H1 (cell line): ENCODE results near the gene SMIM24. TPM values are rescaled to one million over a fixed set of nuclear protein-coding genes. Genes with fewer than 3 reads are reported as not detected.

Source experiments
- ATF3 ChIP-seq: IDR thresholded peaks from 2 replicates; pipeline ENCODE4 v1.6.1; 2011; ENCODE audit warnings: low read depth, mild to moderate bottlenecking, low read length; ENCODE audit not compliant: insufficient read depth
- BCL11A ChIP-seq, 2 experiments: IDR thresholded peaks; one replicate each; pipeline ENCODE4 v1.6.1; 2011; ENCODE audit warnings: low read depth in 2 of 2, low read length in 2 of 2, mild to moderate bottlenecking in 2 of 2
- CHD7 ChIP-seq: fragments of 300-600 bp; sonication (generic); IDR thresholded peaks from 2 replicates; pipeline ENCODE4 v1.7.1; 2012; ENCODE audit warnings: low read length, moderate library complexity, mild to moderate bottlenecking, inconsistent platforms; ENCODE audit not compliant: insufficient replicate concordance
- EP300 ChIP-seq, 2 experiments: IDR thresholded peaks; 1 replicate in 1 of 2; 2 replicates in 1 of 2; pipeline ENCODE4 v1.6.1; 2011 to 2012; ENCODE audit warnings: low read depth in 2 of 2, low read length in 2 of 2, mild to moderate bottlenecking in 2 of 2, borderline replicate concordance in 1 of 2, inconsistent platforms in 1 of 2, moderate library complexity in 1 of 2
- POLR2AphosphoS5 ChIP-seq: IDR thresholded peaks from 2 replicates; pipeline ENCODE4 v1.6.1; 2011; ENCODE audit warnings: low read depth, low read length
- RAD21 ChIP-seq, 2 experiments: IDR thresholded peaks in 1 of 2; conservative IDR thresholded peaks in 1 of 2; 2 replicates each; pipeline ENCODE4 v1.6.1; 2011; ENCODE audit warnings: low read depth in 2 of 2, low read length in 2 of 2, improper control_type of control experiment in 1 of 2, inconsistent platforms in 1 of 2, mild to moderate bottlenecking in 1 of 2, moderate library complexity in 1 of 2
- RBBP5 ChIP-seq: IDR thresholded peaks from 2 replicates; pipeline ENCODE4 v1.7.1; 2012; ENCODE audit warnings: low read depth, mild to moderate bottlenecking, inconsistent platforms, low read length, moderate library complexity, borderline replicate concordance
- RFX5 ChIP-seq: IDR thresholded peaks from 2 replicates; pipeline ENCODE4 v1.6.1; 2011; ENCODE audit warnings: low read depth, low read length, improper control_type of control experiment, borderline replicate concordance
- RNF2 ChIP-seq: fragments of 200-900, 300-1000 bp; sonication (generic); IDR thresholded peaks from 2 replicates; pipeline ENCODE4 v1.7.1; 2016; ENCODE audit warnings: borderline replicate concordance, low read depth, mild to moderate bottlenecking, antibody characterized with exemption, low read length; ENCODE audit not compliant: poor library complexity, severe bottlenecking; ENCODE audit errors: missing control alignments
- TEAD4 ChIP-seq: IDR thresholded peaks from 2 replicates; pipeline ENCODE4 v1.6.1; 2012; ENCODE audit warnings: low read depth, low read length, inconsistent platforms, mixed read lengths
- polyA plus RNA-seq, 7 experiments: library from polyadenylated mRNA; depleted of rRNA in 3 of 7; stranded (reverse) in 5 of 7; unstranded in 2 of 7; fragments of >200 nt in 5 of 7; fragments of 200-250 nt in 2 of 7; gene quantifications; 1 replicate in 5 of 7; 2 replicates in 1 of 7; 4 replicates in 1 of 7; pipeline versions ENCODE4 v1.2.1 to v1.2.3, GENCODE V29; 2011 to 2013; ENCODE audit warnings: missing spikeins in 2 of 7, mixed read lengths in 2 of 7
- total RNA-seq: library from RNA; stranded (reverse); fragmentation: NEBNext Ultra II Directional; extraction: Animal tissue kit (Norgen Biotek cat#: 25700); gene quantifications from 2 replicates; pipeline ENCODE4 v1.2.1, GENCODE V29; 2021

Gene SMIM24
- total and polyA plus RNA-seq, 2 of the 8 experiments (the other 6 are each of a cell fraction or from before 2014, with no cell fraction given): 3.8 to 4.5 TPM

GRCh38 chr19:3479834-3480215, 500 bp downstream of the SMIM24 start (continued):
- TF ChIP-seq CHD7 (no peak), POLR2AphosphoS5 (no peak), RAD21 (IDR thresholded peaks at IDR 0.05 in 1 of 2, conservative IDR thresholded peaks at IDR 0.05 in 1 of 2; ENCODE audit: low read depth in 2 of 2, low read length in 2 of 2) (no peak), TEAD4 (no peak), RFX5 (no peak), EP300 (IDR thresholded peaks at IDR 0.05; ENCODE audit: borderline replicate concordance in 1 of 2, low read depth in 2 of 2, low read length in 2 of 2) (no peak), RNF2 (no peak), RBBP5 (no peak), ATF3 (no peak), BCL11A (IDR thresholded peaks at IDR 0.05; ENCODE audit: low read depth in 2 of 2, low read length in 2 of 2) (no peak)
